UCSD-AML1 (cell line): Measurements from ENCODE around the gene CPNE4.

Source experiments
- DNase-seq: peaks from one replicate; lab custom pipeline; 2025; ENCODE audit not compliant: unreplicated experiment; lab: John Stamatoyannopoulos, UW

CPNE4 gene

DNA sequence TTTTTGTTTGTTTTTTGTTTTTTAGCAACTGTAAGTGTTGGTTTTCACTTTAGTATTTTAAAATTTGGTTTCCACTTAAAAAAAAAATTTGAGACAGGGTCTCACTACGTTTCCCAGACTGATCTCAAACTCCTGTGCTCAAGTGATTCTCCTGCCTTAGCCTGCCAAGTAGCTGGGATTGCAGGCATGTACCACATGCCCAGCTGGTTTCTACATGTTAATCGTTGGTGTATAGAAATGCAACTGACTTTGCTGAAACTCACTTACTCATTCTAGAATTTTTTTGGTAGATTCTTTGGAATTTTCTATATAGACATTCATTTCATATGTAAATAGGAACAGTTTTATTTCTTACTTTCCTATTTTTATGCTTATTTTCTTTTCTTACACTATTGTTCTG lies 287.3 kb downstream of the CPNE4 start:
- no peak for DNase-seq

DNA sequence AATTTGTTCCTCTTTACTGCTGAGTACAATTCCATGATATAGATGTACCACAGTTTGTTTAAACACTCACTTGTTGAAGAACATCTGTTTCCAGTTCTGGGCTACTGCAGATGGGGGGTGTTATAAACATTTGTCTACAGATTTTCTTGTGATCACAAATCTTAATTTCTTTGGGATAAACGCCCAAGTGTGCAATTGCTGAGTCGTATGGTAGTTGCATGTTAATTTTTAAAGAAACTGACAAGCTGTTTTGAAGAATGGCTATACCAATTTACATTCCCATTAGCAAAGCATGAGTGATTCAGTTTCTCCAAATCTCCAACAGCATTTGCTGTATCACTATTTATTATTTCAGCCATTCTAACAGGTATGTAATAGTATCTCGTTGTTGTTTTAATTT lies 290.0 kb downstream of the CPNE4 start:
- DNase-seq: no peak

DNA sequence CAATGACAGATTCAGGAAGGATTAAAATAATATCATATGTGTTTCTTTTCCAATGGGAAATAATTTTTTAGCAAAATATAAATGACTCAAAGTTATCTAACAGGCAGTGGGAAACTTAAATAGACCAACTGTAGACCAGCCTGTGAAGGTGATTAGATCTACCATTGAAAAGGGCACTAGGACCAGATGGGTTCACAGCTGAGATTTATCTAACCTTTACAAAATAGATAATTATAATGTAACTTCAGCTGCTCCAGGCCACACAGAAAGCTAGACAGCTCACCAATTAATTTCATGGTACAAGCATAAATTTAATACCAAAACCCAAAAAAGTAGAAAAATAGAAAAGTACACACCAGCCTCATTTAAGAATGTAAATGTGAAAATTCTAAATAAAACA lies 291.7 kb downstream of the CPNE4 start:
- DNase-seq: no peak

DNA sequence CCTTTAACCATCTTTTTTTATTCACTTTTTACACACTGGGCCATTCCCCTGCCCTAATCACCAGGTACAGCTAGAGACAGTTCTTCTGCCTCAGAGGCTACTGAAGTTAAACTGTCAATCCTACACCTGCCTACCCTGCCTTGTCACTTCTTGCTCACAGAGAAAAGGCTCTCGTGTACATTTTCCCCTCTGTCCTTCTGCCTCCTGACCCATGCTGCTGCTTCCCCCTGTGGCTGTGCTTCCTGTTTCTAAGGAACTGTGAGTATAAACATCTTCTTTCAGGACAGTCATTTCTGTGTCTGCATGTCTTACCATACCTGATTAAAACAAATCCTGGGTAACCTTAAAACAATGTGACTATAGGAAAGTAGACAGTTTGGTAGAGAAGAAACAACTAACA lies 295.6 kb downstream of the CPNE4 start:
- DNase-seq: no peak

DNA sequence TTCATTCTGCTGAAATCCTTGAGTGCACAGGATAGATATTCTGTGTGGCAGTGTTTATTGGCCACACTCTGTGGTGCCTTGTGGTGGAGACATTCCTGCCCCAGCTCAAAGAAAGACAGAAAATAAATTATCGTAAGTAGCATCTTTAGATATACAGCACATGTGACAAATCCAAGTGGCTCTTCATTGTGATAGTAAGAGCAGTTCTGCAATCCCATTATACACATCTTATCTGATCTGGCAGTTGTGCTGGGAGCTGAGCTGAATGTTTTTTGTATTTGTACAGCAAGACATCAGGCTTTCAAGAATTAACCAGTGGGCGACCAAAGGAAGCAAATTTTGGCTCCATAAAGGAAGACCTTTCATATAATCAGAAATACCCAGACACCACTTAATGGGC lies 296.7 kb downstream of the CPNE4 start:
- no peak for DNase-seq

DNA sequence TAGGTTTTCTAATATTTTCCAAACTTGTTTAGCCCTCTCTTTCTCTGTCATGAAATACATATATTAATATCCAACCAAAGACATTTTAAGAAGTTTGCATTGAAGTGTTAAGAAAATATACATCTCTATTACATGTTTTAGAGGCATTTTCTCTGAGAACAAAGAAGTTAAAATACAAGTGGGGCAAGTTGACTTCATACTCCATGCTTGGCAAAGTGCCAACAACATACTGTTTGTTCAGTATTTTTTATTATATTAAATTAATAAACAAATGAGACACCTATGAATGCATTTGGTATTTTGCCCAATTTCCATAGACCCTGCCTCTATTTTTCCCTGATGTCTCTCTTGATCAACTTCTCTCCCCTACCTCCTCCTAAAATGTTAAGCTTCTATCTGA lies 299.3 kb downstream of the CPNE4 start:
- no peak for DNase-seq

DNA sequence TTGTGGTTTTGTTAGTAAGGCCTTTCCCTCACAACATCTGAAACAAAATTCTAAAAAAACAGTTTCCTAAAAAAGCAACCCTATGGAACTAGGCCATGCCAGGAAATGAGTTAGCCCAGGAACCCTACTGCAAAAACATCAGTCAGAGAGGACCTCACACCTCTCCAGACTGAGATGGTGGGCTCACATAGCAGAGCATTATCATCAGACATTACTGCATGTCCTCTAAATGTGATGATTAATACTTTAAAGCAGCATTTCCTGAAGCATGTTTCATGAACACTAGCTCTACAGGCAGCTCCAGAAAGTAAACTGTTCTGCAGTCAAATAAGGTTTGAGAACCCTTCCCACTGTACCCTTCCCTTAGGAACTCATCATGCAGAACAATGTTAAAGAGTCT lies 299.7 kb downstream of the CPNE4 start:
- DNase-seq: no peak

DNA sequence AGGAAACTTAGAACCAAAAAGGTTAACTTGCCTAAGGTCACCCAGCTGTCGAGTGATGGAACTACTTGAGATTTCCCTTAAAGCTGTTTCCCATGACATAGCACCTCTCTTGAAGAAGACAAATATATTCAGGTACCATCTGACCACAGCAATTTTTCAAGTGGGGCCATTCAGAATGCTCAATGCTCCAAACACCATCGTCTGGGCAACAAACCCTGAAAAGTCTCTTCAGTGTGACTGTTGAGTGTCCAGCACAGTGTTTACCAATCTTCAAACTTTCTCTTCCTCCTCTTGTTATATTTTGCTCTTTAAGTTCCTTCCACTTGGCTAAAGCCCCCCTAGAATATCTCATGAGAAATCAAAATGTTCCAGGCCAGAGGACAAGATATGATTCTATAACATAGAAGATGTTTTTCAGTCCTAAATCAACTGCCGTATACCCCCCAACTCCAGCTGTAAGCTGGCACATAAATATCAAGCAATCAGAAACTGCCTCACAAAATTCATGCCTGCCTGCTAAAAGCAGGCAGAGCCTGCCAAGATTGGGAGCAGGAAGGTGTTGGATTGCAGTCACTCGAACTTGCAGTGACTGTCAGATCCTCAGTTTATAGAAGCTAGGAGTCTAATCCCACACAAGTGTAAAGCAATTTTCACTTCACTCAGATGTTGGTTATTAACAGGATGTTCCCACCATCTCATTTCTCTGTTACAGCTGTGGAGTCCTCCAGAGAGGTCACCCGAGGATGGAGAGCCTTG lies 301.6 kb downstream of the CPNE4 start:
- DNase-seq: no peak

DNA sequence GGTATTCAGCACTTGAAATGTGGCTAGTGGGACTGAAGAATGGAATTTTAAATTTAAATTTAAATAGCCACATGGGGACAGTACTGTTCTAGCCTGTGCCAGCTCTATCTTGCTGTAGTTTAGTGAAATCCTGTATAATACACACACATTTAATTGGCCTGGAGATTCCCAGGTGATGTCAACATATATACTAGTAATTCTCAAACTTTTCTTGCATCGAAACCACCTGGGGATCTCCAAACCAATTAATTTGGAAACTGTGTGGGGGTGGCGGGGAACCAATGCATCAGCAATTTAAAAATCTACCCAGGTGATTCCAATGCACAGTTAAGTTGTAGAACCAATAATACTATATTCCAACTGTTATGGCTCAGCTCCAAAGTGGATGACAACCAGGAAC lies 303.1 kb downstream of the CPNE4 start:
- DNase-seq: no peak

DNA sequence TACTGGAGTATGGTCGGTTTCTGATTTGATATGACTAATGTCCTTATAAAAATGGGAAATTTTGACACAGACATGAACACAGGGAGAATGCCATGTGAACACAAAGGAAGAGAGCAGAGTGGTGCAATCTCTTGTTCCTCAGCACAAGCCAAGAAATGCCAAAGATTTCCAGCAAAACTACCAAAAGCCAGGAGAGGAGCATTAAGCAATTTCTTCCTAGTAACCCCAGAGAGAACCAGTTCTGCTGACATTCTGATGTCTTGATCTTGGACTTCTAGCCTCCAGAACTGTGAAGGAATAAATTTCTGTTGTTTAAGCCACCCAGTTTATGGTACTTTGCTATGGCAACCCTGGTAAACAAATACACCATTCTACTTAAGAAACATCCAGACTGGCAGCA lies 304.2 kb downstream of the CPNE4 start:
- no peak for DNase-seq

DNA sequence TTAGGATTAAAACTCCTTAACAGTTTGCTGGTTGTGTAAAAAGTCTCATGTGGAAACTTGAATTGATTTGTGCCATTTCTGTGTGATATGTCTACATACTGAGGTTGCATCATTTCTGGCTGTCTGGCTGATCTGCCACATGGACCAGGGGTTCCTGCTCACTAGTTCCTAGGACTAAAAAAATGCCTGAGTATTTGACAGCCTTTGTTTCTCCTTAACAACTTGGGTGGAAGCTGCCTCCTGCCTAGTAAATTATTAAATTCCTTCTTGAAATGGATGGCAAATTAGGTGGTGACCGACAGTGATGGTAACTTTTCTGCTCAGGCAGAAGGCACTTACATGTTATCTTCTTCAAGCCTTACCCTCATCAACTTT lies 305.2 kb downstream of the CPNE4 start:
- DNase-seq: no peak

DNA sequence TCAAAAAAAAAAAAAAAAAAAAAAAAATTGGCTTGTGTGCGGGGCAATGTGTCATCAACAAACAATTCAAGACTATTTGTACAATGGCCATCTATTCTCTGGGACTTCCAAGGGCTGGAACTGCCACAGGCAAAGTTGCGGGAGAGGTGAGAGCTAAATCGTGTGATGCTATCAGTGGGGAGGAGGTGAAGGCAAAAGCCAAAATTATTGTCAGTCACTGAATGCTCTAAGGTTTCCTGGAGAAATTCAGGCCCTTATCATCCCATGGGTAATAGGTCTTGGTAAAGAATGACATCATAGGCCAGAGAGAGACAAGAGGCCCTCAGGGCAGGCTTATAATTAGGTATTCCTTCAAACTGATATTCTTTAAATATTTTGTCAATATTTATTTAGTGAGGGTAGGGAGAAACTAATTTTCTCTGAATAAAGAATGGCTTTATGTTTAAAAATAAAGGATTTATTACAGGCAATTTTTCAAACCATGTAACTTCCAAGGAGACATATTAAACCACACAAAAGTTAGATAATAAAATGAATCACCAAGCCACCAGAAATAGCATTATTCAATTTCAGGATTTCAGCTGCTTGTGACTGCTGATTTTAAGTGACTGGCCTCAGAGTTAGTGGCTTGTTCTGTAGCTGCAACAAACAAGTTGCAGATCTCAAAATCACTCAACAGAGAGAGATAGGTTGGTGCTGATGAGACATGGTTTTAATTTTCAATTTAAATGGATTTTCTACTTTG lies 305.7 kb downstream of the CPNE4 start:
- DNase-seq: no peak

DNA sequence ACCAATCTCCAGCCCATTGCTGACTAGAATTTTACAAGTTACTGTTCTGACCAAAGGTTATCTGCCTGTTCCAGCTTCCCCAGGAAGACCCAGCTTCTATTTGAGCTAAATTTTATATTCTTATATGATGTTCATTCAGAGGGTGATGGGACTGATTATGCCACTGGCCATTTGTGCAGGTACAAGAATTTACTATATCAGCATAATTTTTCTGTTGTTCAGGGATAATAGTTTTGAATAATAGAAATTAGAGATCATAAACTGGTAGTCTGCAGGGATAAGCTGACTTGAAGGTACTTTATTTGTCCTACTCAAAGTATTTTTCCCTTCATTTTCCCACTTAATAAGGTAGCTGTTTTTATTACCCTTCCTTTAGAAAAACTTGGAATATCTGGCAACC lies 309.4 kb downstream of the CPNE4 start:
- no peak for DNase-seq

DNA sequence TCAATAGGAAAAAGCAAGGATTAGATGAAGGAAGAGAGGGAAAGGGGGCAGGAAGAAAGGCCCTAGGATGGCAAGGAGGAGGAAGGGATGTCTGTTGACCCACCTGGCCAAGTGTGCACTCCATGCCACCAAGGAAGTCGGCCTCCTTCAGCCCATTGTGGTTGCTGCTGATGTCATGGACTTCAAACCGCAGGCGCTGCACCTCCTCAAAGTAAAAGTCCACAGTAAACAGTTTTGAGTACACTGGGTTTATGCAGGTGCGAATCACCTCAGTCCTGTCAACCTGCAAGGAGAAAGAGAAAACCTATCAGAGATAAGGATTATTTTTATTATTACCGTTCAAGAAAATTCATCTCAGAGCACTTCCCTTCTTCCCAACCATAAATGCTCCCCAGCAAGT lies 311.5 kb downstream of the CPNE4 start:
- no peak for DNase-seq

DNA sequence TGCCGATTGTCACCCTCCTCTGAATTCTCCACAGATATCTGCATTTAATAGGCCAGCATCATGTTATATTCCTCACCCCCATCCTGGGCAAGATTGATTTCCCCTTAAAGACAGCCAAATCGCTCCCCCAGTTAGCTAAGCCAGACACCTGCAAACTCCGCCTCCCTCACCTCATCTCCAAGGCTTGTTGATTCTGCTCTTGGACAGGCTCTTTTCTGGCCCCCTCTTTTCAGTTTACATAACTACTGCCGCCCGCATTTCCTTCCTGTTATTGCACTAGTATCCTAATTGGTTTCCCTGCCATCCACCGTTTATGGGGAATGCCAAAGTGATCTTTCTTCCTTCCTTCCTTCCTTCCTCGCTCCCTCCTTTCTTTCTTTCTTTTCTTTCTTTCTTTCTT lies 317.3 kb downstream of the CPNE4 start:
- DNase-seq: no peak

DNA sequence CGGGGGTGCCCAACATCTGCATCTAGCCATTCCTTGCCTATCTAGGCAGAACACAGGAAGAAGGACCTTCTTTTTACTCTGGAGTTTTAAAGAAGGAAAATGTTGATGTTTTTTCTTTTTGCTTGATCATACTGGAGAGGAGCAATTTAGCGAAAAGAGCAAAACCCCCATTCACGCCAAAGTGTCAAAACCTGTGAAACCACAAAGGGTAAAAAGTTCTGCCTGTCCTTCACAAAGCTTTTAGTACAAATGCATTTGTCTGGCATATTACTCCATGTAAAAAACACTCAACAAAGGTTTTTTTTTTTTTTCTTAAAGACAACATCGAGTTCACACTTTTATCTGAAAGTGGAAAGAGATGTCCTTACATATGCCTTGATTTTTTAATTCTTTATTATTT lies 317.9 kb downstream of the CPNE4 start:
- DNase-seq: no peak

DNA sequence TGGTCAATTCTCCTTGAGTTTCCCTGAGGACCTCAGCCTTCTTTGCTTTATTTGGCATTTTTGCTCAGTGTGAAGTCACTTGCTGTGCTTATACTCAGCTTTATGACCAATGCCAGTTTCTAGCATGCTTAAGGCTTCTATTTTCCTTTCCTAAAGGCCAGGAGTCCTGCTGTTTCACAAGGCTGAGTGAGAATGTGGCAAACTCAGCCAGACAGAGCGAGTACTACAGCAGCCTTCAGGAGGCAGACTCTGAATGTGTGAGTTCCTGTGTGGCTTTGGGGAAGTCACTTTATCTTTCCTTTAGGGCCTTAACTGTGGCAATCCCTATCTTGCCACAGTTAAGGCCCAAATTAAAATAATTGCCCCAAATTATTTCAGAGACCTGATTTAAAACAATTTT lies 318.8 kb downstream of the CPNE4 start:
- no peak for DNase-seq

DNA sequence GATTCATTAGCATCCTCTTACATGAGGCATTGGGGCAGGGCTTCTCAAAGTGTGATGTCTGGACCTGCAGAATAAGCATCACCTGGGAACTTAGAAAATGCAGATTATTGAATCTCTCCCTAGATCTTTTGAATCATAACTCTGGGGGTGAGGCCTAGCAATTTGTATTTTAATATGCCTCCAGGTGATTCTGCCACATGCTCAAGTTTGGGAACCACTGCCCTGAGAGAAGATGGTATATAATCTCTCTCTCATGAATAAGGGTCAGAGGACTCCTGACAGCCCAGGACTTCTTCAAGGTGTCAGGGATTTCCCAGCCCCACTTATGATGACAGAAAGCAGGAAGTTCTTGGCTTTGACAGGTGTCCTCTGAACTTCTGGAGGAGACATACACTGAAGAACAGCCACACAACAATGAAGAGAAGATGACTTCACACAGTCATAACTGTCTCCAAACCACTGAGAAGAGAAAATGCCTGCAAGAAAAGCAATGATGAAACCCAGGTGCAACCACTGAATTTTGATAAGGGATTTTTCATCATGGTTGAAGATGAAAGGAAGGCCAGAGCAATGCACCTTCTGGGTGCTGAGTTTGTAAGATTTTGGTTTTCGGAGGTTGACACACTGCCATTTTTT lies 320.1 kb downstream of the CPNE4 start:
- no peak for DNase-seq

DNA sequence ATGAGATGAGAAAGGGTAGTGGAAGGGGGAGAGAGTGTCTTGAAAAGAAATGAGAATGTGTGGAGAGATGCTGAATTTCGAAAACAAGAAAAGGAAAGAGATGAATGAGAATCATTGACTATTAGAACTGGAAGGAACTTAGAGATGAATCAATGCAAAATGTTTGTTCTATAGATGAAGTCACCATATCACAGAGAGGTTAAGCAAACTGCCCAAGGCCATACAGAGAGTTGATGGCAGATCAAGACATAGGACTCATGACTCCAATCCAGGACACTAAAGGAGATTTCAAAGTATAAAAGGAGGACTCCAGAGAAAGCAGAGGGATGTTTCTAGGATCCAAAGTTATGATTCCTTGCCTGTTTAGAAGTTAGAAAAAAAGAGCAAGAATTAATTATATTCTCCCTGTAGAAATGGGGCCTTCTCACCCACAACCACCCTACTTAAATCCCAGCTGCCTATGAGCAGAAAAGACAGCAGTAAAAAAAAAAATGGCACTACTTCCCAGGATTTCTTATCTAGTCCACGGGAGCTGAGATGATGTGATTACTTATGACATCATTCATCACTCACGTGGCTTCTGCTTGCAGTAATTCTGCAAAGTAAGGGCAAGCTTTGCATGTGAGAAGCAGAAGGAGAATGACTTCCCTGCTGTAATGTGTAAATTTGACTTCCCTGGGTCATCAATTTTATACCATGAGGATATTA lies 321.2 kb downstream of the CPNE4 start:
- DNase-seq: no peak

DNA sequence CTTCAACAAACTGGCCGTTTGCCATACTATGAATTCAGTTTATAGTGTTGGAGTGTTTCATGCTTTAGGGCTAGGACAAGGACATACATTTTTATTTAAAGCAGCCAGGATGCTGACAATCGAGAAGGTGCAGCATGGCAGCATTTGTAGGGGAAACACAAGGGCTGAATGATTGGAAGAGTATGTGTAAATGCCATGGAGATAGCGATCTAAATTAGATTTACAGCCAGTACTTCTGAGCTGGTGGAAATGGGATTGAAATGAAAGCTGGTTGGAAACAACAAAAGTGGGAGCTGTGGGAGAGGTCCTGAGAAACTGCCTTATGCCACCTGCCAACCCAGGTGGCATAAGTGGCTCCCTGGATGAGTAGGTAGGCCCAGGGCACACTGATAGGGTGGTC lies 322.2 kb downstream of the CPNE4 start:
- no peak for DNase-seq

DNA sequence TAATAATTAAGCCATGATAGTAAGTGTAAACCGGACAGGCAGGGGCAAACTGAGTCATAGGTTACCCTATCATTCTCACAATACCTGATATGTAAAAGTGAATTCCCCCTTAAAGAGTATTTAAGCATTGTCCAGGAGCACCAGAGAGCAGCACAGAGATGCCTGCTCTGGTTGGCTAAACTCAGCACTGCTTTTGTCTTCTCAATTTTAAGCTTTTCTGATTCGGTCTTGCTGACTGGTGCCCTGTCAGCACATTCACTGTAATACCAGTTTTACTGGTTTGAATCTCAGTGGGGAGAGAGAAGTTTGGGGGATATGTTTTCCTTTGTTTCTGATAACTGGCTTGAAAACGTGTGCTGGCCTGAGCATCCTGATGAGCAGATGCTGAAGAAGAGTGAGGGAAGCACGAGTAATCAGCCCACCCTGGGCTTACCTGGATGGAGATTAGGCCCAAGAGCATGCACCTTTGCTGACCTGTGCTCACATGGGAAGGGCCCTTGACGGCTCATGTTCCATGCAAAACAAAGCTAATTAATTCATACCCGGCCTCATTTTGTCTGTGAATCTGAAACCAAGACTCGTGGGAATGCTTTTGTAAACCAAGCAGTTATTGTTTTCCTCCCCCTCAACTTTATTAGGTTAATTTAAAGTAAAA lies 323.6 kb downstream of the CPNE4 start:
- no peak for DNase-seq
